Osteocyte (in vitro differentiated cells): Measurements from ENCODE around the gene CHRDL1. TPM values are rescaled to one million over a fixed set of nuclear protein-coding genes. Genes with fewer than 3 reads are reported as not detected.

Source experiments
- DNase-seq: peaks from one replicate; pipeline ENCODE4 v3.0.0; 2021; ENCODE audit warnings: mixed read lengths; ENCODE audit not compliant: unreplicated experiment; ENCODE audit errors: extremely low spot score
- H3K27ac Mint-ChIP-seq: one replicate; pipeline ENCODE4 v1.8.0; 2021; ENCODE audit warnings: mild to moderate bottlenecking, mixed read lengths; ENCODE audit not compliant: unreplicated experiment
- H3K27me3 Mint-ChIP-seq: one replicate; pipeline ENCODE4 v1.8.0; 2021; ENCODE audit warnings: mixed read lengths; ENCODE audit not compliant: unreplicated experiment
- H3K36me3 Mint-ChIP-seq: one replicate; pipeline ENCODE4 v1.8.0; 2021; ENCODE audit warnings: mixed read lengths; ENCODE audit not compliant: unreplicated experiment
- H3K4me1 Mint-ChIP-seq: one replicate; pipeline ENCODE4 v1.8.0; 2021; ENCODE audit warnings: mixed read lengths; ENCODE audit not compliant: unreplicated experiment
- H3K4me3 Mint-ChIP-seq: one replicate; pipeline ENCODE4 v1.8.0; 2021; ENCODE audit warnings: mild to moderate bottlenecking, moderate library complexity, mixed read lengths; ENCODE audit not compliant: unreplicated experiment
- H3K9me3 Mint-ChIP-seq: one replicate; pipeline ENCODE4 v1.8.0; 2021; ENCODE audit warnings: mixed read lengths; ENCODE audit not compliant: unreplicated experiment
- total RNA-seq: library from RNA; stranded (reverse); gene quantifications from 2 replicates; pipeline ENCODE4 v1.2.1, GENCODE V29; 2021
- TF ChIP-seq, protein P1 (sequence below): fragments of 200-600 bp; sonication (generic); IDR thresholded peaks from 2 replicates; pipeline ENCODE4 v1.5.0; 2021; ENCODE audit warnings: antibody characterized with exemption, mild to moderate bottlenecking, moderate library complexity

Gene CHRDL1
- total RNA-seq, 1 donor from 2014 or later = 0.32 TPM

DNA sequence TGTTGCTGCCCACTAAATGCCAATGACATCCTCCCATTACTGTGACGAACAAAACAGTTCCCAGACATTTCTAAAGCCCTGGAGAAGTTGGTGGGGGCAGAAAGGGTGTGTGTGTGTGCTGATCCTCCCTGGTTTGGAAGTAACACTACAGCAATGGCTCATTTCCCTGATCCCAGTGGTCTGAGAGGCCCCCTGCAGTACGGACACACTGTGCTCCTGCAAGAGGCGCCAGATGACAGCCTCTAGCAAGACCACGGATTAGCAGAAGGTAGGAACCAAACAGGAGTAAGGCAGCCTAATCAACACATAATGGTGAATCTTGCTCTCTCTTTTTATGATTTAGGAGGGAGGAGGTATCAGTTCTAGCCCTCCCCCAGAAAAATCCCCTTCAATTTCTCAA is 49.6 kb downstream of the CHRDL1 start:
- Mint-ChIP-seq H3K36me3 (no peaks in the 10 kb centered on the region), H3K4me1 (peaks cover 26% of the 10 kb centered on the region), H3K27me3 (no peaks in the 10 kb centered on the region), H3K4me3 (no peak overlapping the region), H3K27ac (no peak overlapping the region), H3K9me3 (no peaks in the 10 kb centered on the region)
- TF ChIP-seq, protein P1, sequence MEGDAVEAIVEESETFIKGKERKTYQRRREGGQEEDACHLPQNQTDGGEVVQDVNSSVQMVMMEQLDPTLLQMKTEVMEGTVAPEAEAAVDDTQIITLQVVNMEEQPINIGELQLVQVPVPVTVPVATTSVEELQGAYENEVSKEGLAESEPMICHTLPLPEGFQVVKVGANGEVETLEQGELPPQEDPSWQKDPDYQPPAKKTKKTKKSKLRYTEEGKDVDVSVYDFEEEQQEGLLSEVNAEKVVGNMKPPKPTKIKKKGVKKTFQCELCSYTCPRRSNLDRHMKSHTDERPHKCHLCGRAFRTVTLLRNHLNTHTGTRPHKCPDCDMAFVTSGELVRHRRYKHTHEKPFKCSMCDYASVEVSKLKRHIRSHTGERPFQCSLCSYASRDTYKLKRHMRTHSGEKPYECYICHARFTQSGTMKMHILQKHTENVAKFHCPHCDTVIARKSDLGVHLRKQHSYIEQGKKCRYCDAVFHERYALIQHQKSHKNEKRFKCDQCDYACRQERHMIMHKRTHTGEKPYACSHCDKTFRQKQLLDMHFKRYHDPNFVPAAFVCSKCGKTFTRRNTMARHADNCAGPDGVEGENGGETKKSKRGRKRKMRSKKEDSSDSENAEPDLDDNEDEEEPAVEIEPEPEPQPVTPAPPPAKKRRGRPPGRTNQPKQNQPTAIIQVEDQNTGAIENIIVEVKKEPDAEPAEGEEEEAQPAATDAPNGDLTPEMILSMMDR = no peak
- no peak for DNase-seq

DNA sequence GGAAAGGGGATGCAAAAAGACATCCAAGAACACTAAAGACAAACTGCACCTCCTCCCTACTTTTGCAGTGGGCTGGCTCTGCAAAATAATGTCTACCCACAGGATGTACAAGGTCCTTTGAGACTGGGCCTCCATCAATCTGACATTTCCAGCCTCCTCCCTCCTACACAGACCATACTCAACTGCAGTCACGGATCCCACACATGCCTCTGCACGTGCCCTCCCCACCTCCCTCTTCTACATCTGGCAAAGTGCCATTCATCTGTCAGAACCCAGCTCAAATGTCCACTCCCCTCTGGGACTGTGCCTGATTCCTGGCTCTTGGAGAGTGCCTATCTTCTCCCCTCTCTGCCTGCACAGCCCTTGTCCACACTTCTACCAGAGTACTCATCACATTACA is 50.3 kb downstream of the CHRDL1 start:
- Mint-ChIP-seq H3K4me1 (peaks cover 26% of the 10 kb centered on the region), H3K36me3 (no peaks in the 10 kb centered on the region), H3K27me3 (no peaks in the 10 kb centered on the region), H3K9me3 (no peaks in the 10 kb centered on the region), H3K4me3 (no peak overlapping the region), H3K27ac (no peak overlapping the region)
- TF ChIP-seq, protein P1 = no peak
- DNase-seq = no peak

DNA sequence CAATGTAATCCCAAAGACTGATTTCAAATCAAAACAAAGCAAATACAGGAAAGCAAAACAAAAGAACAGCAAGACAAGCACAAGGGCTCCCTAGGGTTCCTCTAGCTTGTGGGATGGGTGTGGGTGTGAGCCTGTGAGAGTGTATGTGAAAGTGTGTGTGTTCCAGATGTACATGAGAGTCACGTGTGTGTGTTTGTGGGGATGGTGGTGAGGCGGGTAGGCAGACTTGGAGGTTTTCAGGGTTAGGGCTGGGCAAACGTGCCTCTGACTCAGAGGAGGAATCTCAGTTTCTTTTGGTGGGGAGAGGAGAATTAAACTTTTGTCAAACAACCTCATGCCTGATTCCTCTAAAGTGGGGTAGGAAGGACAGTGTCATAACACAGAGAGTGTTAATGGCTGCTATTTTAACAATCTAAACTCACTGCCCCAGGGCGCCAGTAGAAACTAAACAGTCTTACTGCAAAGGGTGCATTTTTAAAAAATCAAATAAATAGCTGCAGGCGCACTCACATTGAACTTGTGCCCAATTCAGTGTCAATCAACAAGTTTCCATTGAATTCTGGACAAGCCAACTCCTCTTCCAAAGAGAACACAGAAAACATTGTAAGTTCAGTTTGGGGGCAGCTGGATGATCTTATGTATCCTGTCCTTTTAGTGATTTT is 51.8 kb downstream of the CHRDL1 start:
- no peak for DNase-seq
- TF ChIP-seq, protein P1 = no peak
- Mint-ChIP-seq H3K27me3 (no peaks in the 10 kb centered on the region), H3K4me1 (peaks cover 26% of the 10 kb centered on the region), H3K27ac (peak overlapping the region; percentile 67), H3K36me3 (no peaks in the 10 kb centered on the region), H3K9me3 (no peaks in the 10 kb centered on the region), H3K4me3 (no peak overlapping the region)

GRCh38 chrX:110741213-110741796 is 54.3 kb downstream of the CHRDL1 start:
- no peaks in the 10 kb centered on the region for H3K9me3 Mint-ChIP-seq
- H3K4me1 Mint-ChIP-seq = peaks cover 26% of the 10 kb centered on the region
- TF ChIP-seq, protein P1 = no peak
- no peak overlapping the region for H3K27ac Mint-ChIP-seq
- no peaks in the 10 kb centered on the region for H3K36me3 Mint-ChIP-seq
- DNase-seq = no peak
- H3K27me3 Mint-ChIP-seq = no peaks in the 10 kb centered on the region
- no peak overlapping the region for H3K4me3 Mint-ChIP-seq

- no peak for DNase-seq
- TF ChIP-seq, protein P1 = no peak
- Mint-ChIP-seq H3K9me3 (no peaks in the 10 kb centered on the region), H3K27ac (peak overlapping the region; percentile 8), H3K4me1 (peaks cover 36% of the 10 kb centered on the region), H3K27me3 (no peaks in the 10 kb centered on the region), H3K4me3 (no peak overlapping the region), H3K36me3 (no peaks in the 10 kb centered on the region)
Observed at GRCh38 chrX:110734894-110735541, 60.6 kb downstream of the CHRDL1 start.
